GM12875 (cell line): Measurements from ENCODE around the gene CCDC167.

Experiments used
- H3K4me3 ChIP-seq: one replicate; pipeline ENCODE4 v1.5.1; 2011; ENCODE audit warnings: low read depth, low read length, control low read depth
- CTCF ChIP-seq: IDR thresholded peaks from 2 replicates; pipeline ENCODE4 v1.5.1; 2011; ENCODE audit warnings: low read depth, mild to moderate bottlenecking, control low read depth, inconsistent platforms, low read length, moderate library complexity, borderline replicate concordance; ENCODE audit not compliant: insufficient read depth

Gene CCDC167

GRCh38 chr6:37482606-37483251 lies 17.0 kb downstream of the CCDC167 start:
- no peak overlapping the region for H3K4me3 ChIP-seq
- no peak for TF ChIP-seq CTCF

GRCh38 chr6:37481711-37482605 lies 17.7 kb downstream of the CCDC167 start:
- H3K4me3 ChIP-seq = no peak overlapping the region
- no peak for TF ChIP-seq CTCF

GRCh38 chr6:37480951-37481534 lies 18.6 kb downstream of the CCDC167 start:
- H3K4me3 ChIP-seq = no peak overlapping the region
- TF ChIP-seq CTCF = no peak

GRCh38 chr6:37480118-37480736 lies 19.5 kb downstream of the CCDC167 start:
- TF ChIP-seq CTCF = no peak
- H3K4me3 ChIP-seq = no peak overlapping the region

- no peak for TF ChIP-seq CTCF
- no peak overlapping the region for H3K4me3 ChIP-seq
Measured at GRCh38 chr6:37479266-37479854, 20.3 kb downstream of the CCDC167 start.

GRCh38 chr6:37478827-37479226 lies 20.9 kb downstream of the CCDC167 start:
- H3K4me3 ChIP-seq = no peak overlapping the region
- TF ChIP-seq CTCF = no peak
